ENCODE results near the gene SLC7A8.

SLC7A8 gene

DNA sequence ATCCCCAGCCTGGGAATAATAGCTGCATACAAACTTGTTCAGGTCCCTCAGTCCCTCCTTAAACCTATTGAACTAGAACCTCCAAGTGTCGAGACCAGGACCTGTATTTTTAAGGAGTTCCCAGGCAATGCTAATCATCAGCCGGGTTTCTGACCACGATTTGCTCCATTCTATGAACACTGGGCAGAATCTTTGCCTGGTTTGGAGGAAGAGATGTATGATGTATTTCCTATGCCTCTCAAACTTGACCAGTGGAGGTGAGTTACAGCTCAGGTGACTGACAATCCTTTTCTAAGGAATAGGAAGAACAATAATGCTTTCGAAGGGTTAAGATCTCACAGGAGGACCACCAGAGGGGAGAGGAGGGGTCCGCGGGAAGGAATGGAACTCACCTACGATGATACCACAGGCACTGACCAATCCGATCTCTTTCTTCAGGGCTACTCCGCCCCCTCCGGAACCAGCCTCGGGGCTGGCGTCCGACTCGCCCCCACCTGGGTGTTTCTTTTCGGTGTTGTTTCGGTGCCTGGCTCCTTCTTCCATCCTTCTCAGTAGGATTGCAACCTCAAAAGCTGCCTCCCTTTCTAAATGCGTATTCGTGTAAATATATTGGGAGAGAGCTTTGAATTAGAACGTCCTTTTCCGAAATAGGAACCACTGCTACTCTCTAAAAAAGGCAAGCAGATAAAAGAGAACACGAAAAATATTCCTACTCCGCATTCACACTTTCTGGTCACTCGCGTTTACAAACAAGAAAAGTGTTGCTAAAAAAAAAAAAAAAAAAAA lies 895 bp downstream of the SLC7A8 start:
- DNase-seq (ENCODE audit: low read depth): peak; percentile 15

DNA sequence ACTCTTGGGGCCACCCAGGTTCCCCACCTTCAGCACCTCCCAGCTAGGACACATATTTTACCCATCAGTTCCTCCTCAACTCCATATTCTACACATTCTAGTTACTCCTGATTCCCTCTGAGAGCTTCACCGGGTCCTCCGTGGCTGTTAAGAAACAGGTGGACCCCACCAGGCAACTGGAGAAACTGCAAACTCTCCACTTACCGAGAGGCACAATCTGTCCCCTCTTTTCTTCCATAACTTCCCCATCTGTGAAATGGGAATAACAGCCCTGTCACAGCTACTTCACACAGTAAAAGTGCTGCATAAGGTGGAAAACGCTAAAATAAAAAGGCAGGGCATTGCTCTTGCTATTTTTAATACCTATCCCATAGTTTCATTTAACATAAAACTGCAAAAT lies 1.5 kb downstream of the SLC7A8 start:
- DNase-seq (ENCODE audit: low read depth): no peak

DNA sequence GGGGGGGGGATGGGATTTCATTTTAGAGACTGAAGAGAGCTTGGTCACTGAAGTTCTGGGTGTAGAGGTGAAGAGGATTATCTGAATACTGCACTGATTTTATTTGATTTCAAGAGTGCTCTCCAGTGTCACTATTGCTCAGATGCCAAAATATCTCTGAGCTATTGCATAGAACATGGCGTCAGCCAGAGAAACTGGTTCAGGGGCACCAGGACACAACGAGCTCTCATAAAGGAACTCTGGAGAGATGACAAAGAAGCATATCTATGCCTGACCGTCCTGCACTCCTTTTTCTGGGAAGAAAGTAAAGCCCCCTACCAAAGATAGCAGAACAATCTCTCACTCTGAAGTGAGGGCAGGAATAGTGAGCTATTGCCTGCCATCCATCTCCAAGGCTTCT lies 2.0 kb downstream of the SLC7A8 start:
- DNase-seq (ENCODE audit: low read depth): no peak

DNA sequence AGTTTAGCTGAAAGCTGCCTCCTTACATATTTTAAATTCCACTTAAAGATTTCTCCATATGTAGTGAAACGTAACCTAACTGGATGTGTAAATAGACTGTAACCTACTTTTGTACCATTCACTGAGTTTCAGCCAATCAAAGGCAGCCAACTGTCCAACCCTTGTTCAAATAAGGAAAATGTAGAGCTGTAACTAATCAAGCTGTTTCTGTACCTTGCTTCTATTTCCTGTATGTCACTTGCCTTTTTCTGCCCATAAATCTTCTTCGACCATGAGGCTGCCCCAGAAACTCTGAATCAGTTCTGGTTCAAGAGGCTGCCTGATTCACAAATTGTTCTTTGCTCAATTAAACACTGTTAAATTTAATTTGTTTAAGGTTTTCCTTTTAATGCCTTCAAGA lies 6.3 kb downstream of the SLC7A8 start:
- no peak for DNase-seq (ENCODE audit: low read depth)

- DNase-seq (ENCODE audit: low read depth): no peak
These were observed 7.6 kb downstream of the SLC7A8 start for GRCh38 chr14:23175823-23176222.

- peak; percentile 80 for DNase-seq (ENCODE audit: low read depth)
These were observed 8.9 kb downstream of the SLC7A8 start for GRCh38 chr14:23174296-23175184.

DNA sequence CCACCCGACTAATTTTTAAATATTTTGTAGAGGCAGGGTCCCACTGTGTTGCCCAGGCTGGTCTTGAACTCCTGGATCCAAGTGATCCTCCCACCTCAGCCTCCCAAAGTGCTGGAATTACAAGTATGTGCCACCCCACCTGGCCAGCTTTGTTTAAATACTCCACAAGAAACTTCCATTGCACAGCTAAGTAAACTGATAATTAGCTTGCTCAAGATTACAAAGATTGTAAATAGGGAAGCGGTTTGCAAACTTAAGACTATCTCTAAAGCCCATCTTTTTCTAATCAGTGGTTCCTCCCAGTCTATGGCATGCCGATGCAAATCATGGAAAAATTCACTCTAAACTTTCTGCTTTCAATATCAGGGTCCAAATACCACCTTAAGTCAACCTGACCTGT lies 9.7 kb downstream of the SLC7A8 start:
- no peak for DNase-seq (ENCODE audit: low read depth)

DNA sequence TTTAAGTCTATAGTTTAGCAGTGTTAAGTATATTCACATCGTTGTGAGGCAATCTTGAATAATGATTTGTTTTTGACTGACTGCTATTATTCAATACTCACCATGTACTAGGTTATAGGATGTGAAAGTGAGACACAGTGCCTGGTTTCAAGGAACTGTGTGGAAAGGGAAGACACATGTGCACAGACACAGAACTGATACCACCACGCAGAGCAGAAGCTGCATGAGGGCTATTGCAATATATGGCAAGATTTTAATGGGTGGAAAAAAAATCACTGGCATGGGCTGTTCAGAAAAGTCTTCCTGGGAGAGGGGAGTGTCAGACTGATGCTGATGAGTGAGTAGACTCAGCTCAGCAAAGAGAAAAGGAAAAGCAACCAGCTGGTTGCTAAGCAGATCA lies 10.4 kb downstream of the SLC7A8 start:
- DNase-seq (ENCODE audit: low read depth): no peak

- DNase-seq (ENCODE audit: low read depth): no peak
These were observed 10.9 kb downstream of the SLC7A8 start for GRCh38 chr14:23172574-23172973.

DNA sequence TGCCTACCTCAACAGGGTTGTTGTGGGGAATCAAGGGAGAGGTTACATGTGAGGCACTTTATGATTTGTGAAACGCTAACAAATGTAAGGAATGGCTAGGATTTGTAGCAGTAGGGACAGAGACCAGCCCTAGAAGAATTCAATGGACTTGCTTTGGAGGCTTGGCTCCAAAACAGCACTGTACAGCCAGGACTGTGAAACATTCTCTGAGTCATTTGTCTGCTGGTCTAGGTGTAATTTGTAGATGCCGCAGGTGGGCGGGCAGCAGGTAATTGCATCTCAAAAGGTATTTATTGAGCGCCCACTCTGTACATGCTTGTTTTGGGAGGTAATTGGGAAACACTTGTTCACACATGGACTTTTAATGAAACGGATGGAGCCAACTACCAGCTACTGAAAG lies 11.4 kb downstream of the SLC7A8 start:
- no peak for DNase-seq (ENCODE audit: low read depth)

GRCh38 chr14:23171222-23171975 lies 12.1 kb downstream of the SLC7A8 start:
- DNase-seq (ENCODE audit: low read depth): peak; percentile 90

GRCh38 chr14:23169622-23170021 lies 13.8 kb downstream of the SLC7A8 start:
- DNase-seq (ENCODE audit: low read depth): no peak

DNA sequence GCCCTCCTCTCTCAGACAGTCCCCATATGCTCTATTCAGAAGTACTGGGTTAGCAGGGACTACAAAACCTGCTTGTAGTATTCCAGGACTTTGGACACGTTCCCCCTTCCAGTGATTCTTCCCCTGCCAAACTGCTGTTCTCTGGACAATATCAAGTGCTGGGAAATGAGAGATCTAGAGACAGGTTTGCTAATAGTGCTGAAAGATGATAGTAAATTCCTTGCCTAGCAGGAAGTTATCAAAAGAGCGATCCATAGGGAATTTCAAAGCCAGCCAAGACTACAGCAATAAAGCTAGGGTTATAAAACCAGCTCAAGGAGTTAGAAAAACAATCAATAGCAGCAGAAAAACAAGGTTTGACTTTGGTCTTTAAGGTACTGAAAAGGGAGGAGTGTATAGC lies 15.2 kb downstream of the SLC7A8 start:
- DNase-seq (ENCODE audit: low read depth): no peak

DNA sequence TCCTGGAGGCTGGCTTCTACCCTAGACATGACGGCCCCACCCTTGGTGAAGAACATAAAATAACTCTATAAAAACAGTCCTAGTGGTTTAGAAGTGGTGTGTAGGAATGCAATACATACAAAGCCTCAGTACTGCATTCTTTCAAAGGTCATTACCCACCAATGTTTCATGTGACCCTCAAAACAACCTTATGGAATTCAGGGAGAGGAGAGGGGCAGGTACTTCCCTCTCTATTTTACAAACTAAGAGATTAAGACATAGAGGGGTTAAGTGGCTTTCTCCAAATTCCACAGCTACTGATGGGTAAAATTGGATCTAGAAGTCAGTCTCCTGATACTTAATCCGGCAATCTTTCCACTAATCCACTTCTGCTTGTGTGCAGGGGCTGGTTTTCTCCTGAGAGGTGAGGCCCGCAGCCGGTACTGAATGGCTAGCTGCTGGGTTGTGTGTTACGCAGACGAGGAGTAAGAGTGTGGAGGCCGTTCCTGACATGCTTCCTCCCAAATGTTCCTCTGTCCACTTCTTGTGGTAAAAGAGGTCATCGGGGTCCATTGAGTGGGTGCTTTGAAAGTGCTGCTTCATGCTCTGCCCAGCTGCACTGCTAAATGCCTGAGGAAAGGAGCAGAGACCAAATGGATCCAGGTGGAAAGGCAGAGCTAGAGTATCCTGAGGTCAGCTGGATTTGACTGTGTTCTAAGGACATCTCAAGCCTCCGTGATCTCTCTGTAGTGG lies 16.2 kb downstream of the SLC7A8 start:
- no peak for DNase-seq (ENCODE audit: low read depth)

- no peak for DNase-seq (ENCODE audit: low read depth)
These were observed 18.5 kb downstream of the SLC7A8 start for GRCh38 chr14:23164949-23165348.

GRCh38 chr14:23164250-23164649 lies 19.2 kb downstream of the SLC7A8 start:
- DNase-seq (ENCODE audit: low read depth): no peak

DNA sequence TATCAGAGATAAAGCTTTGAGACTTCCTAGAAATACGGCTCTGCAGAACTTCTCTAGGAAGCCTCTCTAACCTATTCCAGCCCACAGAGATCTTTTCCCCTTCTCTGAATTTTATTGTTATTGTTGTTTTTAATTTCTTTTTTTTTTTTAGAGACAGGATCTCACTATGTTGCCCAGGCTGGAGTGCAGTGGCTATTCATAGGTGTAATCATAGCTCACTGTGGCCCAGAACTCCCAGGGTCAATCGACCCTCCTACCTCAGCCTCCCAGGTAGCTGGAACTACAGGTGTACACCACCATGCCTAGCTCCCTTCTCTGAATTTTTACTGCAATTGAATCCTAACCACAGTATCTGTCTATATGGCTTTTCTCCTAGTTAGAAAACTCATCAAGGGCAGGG lies 19.6 kb downstream of the SLC7A8 start:
- DNase-seq (ENCODE audit: low read depth): no peak

DNA sequence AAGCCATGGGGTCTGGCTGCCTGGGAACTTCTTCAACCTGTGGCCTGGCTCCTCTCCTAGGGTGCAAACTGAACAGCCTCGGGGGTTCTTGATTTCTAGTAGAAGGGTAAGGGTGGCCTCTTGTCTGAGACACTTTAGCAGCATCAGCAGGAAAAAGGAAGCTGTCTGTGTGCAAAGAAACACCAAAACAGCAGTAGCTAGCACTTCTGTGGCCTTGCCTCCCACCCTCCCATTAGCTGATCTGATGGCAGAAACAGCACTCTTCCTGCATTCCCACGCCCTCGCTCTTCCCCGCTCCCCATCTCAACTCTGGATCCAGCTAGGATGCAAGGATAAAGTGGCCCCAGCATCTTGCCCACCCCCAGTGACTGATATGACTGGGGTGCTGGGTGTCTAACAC lies 20.7 kb downstream of the SLC7A8 start:
- DNase-seq (ENCODE audit: low read depth): no peak

DNA sequence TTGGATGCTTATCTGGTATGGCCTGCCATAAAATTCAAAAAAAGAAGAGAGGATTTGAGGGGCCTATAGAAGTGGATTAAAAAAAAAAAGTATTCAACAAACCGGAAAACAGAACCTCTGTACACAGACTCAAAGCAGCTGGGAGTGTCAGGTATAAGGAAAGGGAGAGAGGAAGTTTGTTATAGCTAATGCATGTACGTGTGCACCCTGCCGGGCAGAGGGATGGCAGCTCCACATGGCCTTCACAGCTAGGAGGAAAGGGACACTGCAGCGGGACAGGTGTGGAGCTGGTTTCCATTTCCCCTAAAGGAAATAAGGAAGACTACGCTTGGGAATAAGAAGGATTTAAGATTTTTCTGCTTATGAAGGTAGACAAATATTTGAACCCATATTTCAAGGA lies 21.5 kb downstream of the SLC7A8 start:
- no peak for DNase-seq (ENCODE audit: low read depth)

- peak; percentile 87 for DNase-seq (ENCODE audit: low read depth)
These were observed 22.4 kb downstream of the SLC7A8 start for GRCh38 chr14:23160924-23161522.

DNA sequence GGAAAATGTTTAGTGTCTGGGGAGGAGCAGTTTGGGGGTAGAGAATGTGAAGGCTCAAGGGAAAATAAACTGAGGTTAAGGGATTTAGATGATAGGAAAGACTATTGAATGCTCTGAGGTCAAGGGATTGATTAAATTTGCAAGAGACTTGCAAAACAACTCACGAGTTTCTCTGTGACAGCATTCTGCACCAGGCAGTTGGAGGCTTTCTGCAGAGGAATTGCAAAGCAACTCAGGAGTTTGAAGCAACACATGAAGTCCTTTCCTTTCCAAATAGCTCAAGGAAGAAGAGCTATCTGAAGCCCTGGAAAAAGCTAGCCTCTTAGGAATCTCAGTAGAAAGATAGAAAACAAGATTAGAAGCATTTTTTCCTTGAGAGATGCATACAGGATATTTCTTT lies 23.9 kb downstream of the SLC7A8 start:
- DNase-seq (ENCODE audit: low read depth): no peak

GRCh38 chr14:23158779-23159178 lies 24.7 kb downstream of the SLC7A8 start:
- no peak for DNase-seq (ENCODE audit: low read depth)
